ENCODE measurements around the gene MPV17L2.

The MPV17L2 gene

DNA sequence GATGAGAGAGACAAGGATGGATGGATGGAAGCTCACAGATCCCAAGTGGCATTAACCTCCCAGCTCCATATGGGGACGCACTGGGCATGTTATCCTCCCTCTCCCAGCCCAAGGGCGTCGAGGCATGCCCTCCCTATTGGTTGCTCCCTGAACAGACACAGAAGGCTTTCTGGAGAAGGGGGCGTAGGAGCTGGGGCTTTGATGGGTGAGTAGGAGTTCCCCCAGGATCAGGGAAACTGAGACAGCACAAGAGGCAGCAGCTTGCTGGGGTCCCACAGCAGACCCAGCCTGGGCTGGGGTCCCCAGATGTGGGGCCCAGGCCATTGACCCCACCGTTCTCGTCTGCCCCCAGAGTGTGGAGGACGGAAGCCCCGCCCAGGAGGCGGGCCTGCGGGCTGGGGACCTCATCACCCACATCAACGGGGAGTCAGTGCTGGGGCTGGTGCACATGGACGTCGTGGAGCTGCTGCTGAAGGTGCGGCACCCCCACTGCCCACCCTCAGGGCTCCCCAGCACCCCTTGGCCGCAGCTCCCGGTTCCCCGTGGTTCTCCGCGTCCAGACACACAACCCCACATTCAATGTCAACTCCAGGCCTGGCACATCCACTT lies 47.5 kb upstream of the MPV17L2 start:
- Histone ChIP-seq H3K27ac (no peak overlapping the region), H2AFZ (no peak overlapping the region), H3K27me3 (ENCODE audit: control insufficient read depth, insufficient read depth, low read length) (no peaks in the 10 kb centered on the region), H3K4me3 (ENCODE audit: low read depth, low read length) (no peak overlapping the region), H3K36me3 (ENCODE audit: control insufficient read depth, insufficient read depth, low read length) (no peaks in the 10 kb centered on the region), H3K4me1 (no peaks in the 10 kb centered on the region), H3K9me3 (ENCODE audit: control insufficient read depth, low read length) (no peaks in the 10 kb centered on the region), H3K9ac (no peak overlapping the region), H3K4me2 (ENCODE audit: low read length) (no peak overlapping the region), H3K79me2 (peaks cover 2% of the 10 kb centered on the region)
- TF ChIP-seq, protein P1, sequence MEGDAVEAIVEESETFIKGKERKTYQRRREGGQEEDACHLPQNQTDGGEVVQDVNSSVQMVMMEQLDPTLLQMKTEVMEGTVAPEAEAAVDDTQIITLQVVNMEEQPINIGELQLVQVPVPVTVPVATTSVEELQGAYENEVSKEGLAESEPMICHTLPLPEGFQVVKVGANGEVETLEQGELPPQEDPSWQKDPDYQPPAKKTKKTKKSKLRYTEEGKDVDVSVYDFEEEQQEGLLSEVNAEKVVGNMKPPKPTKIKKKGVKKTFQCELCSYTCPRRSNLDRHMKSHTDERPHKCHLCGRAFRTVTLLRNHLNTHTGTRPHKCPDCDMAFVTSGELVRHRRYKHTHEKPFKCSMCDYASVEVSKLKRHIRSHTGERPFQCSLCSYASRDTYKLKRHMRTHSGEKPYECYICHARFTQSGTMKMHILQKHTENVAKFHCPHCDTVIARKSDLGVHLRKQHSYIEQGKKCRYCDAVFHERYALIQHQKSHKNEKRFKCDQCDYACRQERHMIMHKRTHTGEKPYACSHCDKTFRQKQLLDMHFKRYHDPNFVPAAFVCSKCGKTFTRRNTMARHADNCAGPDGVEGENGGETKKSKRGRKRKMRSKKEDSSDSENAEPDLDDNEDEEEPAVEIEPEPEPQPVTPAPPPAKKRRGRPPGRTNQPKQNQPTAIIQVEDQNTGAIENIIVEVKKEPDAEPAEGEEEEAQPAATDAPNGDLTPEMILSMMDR (IDR thresholded peaks at IDR 0.05) = no peak

DNA sequence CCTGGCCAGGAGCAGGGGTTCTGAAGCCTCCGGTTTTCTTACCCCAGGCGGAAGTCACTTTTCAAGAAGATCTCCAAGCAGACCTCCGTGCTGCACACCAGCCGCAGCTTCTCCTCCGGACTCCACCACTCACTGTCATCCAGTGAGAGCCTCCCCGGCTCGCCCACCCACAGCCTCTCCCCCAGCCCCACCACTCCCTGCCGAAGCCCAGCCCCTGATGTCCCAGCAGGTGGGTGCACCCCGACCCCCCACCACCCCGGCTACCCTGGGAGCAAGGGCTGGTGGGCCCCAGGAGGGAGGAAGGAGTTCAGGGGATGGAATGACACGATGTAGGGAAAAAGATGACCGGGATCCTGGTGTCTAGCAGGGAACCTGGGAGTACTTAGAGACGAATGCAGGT lies 45.6 kb upstream of the MPV17L2 start:
- Histone ChIP-seq H2AFZ (no peak overlapping the region), H3K9ac (no peak overlapping the region), H3K27me3 (ENCODE audit: control insufficient read depth, insufficient read depth, low read length) (no peaks in the 10 kb centered on the region), H3K4me3 (ENCODE audit: low read depth, low read length) (no peak overlapping the region), H3K4me2 (ENCODE audit: low read length) (no peak overlapping the region), H3K79me2 (peaks cover 2% of the 10 kb centered on the region), H3K36me3 (ENCODE audit: control insufficient read depth, insufficient read depth, low read length) (no peaks in the 10 kb centered on the region), H3K27ac (no peak overlapping the region), H3K9me3 (ENCODE audit: control insufficient read depth, low read length) (no peaks in the 10 kb centered on the region), H3K4me1 (peaks cover 5% of the 10 kb centered on the region)
- TF ChIP-seq, protein P1 (IDR thresholded peaks at IDR 0.05) = no peak

GRCh38 chr19:18149596-18149975 lies 43.4 kb upstream of the MPV17L2 start:
- Histone ChIP-seq H3K4me2 (ENCODE audit: low read length) (no peak overlapping the region), H3K79me2 (peaks cover 2% of the 10 kb centered on the region), H3K36me3 (ENCODE audit: control insufficient read depth, insufficient read depth, low read length) (no peaks in the 10 kb centered on the region), H3K27ac (no peak overlapping the region), H2AFZ (no peak overlapping the region), H3K9me3 (ENCODE audit: control insufficient read depth, low read length) (no peaks in the 10 kb centered on the region), H3K4me3 (ENCODE audit: low read depth, low read length) (no peak overlapping the region), H3K9ac (no peak overlapping the region), H3K4me1 (peaks cover 8% of the 10 kb centered on the region), H3K27me3 (ENCODE audit: control insufficient read depth, insufficient read depth, low read length) (no peaks in the 10 kb centered on the region)
- TF ChIP-seq, protein P1 (IDR thresholded peaks at IDR 0.05) = no peak

GRCh38 chr19:18150776-18151624 lies 42.0 kb upstream of the MPV17L2 start:
- no peaks in the 10 kb centered on the region for H3K36me3 ChIP-seq (ENCODE audit: control insufficient read depth, insufficient read depth, low read length)
- TF ChIP-seq, protein P1 (IDR thresholded peaks at IDR 0.05) = no peak
- no peaks in the 10 kb centered on the region for H3K27me3 ChIP-seq (ENCODE audit: control insufficient read depth, insufficient read depth, low read length)
- no peaks in the 10 kb centered on the region for H3K9me3 ChIP-seq (ENCODE audit: control insufficient read depth, low read length)
- H3K4me3 ChIP-seq (ENCODE audit: low read depth, low read length) = no peak overlapping the region
- no peak overlapping the region for H3K9ac ChIP-seq
- peaks cover 3% of the 10 kb centered on the region for H3K79me2 ChIP-seq
- H3K4me2 ChIP-seq (ENCODE audit: low read length) = no peak overlapping the region
- peaks cover 14% of the 10 kb centered on the region for H3K4me1 ChIP-seq
- no peak overlapping the region for H3K27ac ChIP-seq
- H2AFZ ChIP-seq = no peak overlapping the region

Data from parathyroid adenoma (tissue), 2 donors.